ENCODE data around the gene EHD3.

The EHD3 gene

DNA sequence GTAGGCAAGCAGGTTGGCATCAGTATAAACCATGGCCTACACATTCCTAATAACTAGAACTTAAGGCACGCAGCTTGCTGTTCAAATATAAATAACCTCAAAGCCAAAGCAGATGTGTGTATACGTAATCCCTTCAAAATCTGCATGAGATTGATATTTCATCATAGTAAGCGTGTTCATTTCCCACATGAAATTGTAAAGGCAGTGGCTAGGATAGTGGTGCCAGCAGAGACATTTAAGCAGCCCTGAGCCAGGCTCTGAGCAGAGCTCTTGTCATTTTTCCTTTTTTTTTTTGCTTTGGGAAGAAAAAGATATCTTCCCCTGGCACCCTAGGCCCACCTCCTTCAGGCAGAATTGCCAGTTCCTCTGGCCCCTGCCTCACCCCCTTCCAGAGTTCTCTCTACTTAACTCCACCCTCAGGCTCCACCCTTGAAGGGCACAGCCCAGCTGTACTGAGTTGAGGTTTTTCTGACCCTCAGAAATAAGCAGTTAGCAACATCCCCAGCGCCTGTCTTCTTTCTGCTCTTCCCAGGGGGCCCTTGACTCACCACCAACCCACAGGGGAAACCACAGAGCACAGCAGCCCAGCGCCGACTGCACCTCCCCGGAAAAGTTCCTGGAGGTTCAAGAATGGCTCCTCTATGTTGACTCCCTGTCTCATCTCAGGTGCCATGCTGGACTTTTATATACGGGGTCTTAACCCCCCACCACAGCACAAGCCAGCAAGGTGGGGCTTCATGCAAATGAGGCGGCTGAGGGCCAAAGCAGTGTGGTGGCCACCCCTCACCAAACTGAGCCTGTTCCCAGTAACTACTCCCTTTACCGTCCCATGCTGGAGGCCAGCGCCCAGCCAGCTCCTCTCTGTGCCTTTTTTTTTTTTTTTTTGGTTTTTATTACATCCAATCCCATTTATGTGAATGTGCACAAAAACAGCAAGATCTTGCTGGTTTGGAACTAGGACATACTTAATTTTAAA is 84.7 kb downstream of the EHD3 start:
- TF ChIP-seq CTCF (IDR thresholded peaks at IDR 0.05; ENCODE audit: low read depth, low read length), result no peak

More for the DNA sequence above, 84.7 kb downstream of the EHD3 start:
- H3K4me3 ChIP-seq (ENCODE audit: low read depth, low read length), result peak overlapping the region; percentile 13

Measured in WI38 (cell line).